ENCODE data around the gene KLK12. TPM values are rescaled to one million over a fixed set of nuclear protein-coding genes. Genes with fewer than 3 reads are reported as not detected.

KLK12 gene, protein sequence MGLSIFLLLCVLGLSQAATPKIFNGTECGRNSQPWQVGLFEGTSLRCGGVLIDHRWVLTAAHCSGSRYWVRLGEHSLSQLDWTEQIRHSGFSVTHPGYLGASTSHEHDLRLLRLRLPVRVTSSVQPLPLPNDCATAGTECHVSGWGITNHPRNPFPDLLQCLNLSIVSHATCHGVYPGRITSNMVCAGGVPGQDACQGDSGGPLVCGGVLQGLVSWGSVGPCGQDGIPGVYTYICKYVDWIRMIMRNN
- total RNA-seq: not detected

DNA sequence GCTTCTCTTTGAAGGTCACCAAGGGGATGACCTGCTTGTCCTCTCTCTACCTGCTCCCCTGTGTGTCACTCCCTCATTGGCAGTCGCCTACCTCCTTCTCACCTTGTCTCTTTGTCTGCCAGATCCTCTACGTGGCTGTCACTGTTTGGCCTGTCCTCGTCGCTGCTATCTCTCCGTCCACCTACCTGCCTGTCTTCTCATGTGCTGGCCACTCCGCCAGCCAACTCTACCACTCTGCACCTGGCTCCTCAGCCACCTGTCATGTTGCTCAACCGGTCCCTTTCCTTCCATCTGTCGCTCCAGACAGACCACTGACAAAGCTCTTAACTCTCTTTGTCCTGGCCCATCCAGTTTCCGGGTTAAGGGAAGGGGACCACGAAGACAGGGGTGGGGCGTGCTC is at the start of gene KLK12:
Gene KLK12, minus strand, starts transcription at position 299 of the 400 bp plus-strand sequence. CDS start 381 bp downstream, outside the sequence.
- Histone ChIP-seq H3K4me3 (no peak within 1 kb of the TSS), H3K36me3 (no peaks in the 10 kb centered on the region), H3K4me1 (no peaks in the 10 kb centered on the region), H3K27ac (no peak within 1 kb of the TSS), H3K9me3 (no peaks in the 10 kb centered on the region), H3K27me3 (no peaks in the 10 kb centered on the region)
- no peak for DNase-seq (ENCODE audit: low spot score in 2 of 2)
- TF ChIP-seq POLR2A (IDR thresholded peaks at IDR 0.05): no peak
- TF ChIP-seq, protein P1, sequence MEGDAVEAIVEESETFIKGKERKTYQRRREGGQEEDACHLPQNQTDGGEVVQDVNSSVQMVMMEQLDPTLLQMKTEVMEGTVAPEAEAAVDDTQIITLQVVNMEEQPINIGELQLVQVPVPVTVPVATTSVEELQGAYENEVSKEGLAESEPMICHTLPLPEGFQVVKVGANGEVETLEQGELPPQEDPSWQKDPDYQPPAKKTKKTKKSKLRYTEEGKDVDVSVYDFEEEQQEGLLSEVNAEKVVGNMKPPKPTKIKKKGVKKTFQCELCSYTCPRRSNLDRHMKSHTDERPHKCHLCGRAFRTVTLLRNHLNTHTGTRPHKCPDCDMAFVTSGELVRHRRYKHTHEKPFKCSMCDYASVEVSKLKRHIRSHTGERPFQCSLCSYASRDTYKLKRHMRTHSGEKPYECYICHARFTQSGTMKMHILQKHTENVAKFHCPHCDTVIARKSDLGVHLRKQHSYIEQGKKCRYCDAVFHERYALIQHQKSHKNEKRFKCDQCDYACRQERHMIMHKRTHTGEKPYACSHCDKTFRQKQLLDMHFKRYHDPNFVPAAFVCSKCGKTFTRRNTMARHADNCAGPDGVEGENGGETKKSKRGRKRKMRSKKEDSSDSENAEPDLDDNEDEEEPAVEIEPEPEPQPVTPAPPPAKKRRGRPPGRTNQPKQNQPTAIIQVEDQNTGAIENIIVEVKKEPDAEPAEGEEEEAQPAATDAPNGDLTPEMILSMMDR (IDR thresholded peaks at IDR 0.05): no peak
- TF ChIP-seq POLR2AphosphoS5 (IDR thresholded peaks at IDR 0.05): no peak
- intact Hi-C loops (cut with DNase I; ENCODE audit: low total_unique reads): no loop called here

DNA sequence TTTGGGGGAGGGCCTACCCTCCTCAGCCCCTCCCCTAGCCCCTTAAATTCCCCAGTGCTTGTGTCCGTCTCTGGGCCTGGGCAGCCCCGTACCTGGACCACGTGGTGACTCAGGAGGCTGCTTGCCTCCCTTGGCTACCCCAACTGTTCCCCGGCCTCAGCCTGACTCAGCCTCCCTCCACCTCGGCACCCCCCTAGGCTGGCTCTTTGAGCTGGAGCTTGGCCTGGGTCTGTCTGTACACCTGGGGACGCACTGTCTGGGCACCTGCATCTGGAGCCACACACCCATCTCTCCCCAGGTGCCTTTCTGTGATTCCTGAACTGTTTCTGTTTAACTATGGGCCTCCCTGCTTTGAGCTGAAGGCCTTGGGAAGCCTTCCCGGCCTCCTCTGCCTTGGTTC is 49.7 kb upstream of the KLK12 start:
- Histone ChIP-seq H3K9me3 (no peaks in the 10 kb centered on the region), H3K4me3 (no peak overlapping the region), H3K36me3 (no peaks in the 10 kb centered on the region), H3K27ac (no peak overlapping the region), H3K27me3 (no peaks in the 10 kb centered on the region), H3K4me1 (no peaks in the 10 kb centered on the region)
- intact Hi-C loops (cut with DNase I; ENCODE audit: low total_unique reads): no loop called here
- no peak for TF ChIP-seq POLR2AphosphoS5 (IDR thresholded peaks at IDR 0.05)
- DNase-seq (ENCODE audit: low spot score in 2 of 2): no peak

DNA sequence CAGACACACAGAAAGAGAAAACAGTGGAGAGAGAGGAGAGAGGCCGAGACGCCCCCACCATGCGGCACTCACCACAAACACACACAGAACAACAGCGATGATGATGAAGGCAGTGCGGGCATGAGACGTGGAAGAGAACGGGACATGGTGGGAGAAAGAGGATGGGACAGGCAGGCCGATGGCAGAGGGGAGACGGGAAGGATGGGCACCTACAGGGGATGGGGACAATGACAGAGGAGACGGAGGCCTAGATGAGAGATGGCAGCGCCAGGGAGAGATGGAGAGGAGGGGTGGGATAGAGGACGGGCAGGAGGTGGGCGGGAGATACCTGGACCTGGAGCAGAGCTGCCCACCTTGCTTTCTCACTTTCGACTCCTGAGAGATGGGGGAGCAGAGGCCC is 49.0 kb upstream of the KLK12 start:
- Histone ChIP-seq H3K36me3 (no peaks in the 10 kb centered on the region), H3K27me3 (no peaks in the 10 kb centered on the region), H3K27ac (no peak overlapping the region), H3K9me3 (no peaks in the 10 kb centered on the region), H3K4me1 (no peaks in the 10 kb centered on the region), H3K4me3 (no peak overlapping the region)
- intact Hi-C loops (cut with DNase I; ENCODE audit: low total_unique reads): no loop called here
- DNase-seq (ENCODE audit: low spot score in 2 of 2): no peak
- TF ChIP-seq POLR2AphosphoS5 (IDR thresholded peaks at IDR 0.05) (no peak), POLR2A (IDR thresholded peaks at IDR 0.05) (no peak)
- TF ChIP-seq, protein P1 (IDR thresholded peaks at IDR 0.05): no peak

DNA sequence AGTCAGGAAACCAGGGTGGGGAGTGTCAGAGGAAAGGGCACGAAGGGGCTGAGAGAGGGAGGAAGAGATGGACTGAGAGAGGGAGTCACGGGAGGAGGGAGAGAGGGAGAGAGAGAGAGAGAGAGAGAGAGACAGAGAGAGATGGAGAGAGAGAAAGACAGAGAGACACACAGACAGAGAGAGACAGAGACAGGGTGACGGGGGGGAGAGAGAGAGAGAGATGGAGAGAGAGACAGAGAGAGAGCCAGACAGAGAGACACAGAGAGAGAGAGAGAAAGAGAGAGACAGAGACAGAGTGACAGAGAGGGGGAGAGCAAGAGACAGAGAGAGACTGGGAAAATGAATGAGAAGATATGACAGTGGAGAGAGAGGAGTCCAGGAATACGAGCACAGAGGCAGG is 48.4 kb upstream of the KLK12 start:
- no peak for DNase-seq (ENCODE audit: low spot score in 2 of 2)

DNA sequence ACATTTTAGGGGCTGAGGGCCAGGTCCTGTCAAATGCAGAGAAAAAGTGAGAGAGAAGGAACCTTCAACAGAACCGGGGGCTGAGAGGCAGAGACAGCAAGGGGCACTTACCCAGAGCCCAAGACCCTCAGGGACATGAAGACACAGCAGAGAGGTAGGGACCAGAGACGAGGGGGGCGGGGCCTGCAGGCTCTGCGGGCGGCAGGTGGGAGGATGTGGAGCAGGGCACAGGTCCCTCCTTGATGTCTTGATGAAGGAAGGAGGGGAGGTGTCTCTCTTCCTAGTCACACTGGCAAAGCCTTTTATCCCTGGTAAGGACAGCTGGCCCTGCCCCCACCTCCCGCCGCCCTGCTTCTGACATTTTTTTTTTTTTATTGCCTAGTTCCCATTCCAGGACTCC is 47.8 kb upstream of the KLK12 start, which contains the start of gene KLK14:
Gene KLK14, minus strand, starts transcription at position 277 of the 400 bp plus-strand sequence. Its CDS starts 273 bp downstream, at position 4.
- Histone ChIP-seq H3K27ac (no peak within 1 kb of the TSS), H3K27me3 (no peaks in the 10 kb centered on the region), H3K4me3 (no peak within 1 kb of the TSS), H3K9me3 (no peaks in the 10 kb centered on the region), H3K4me1 (no peaks in the 10 kb centered on the region), H3K36me3 (no peaks in the 10 kb centered on the region)
- no peak for DNase-seq (ENCODE audit: low spot score in 2 of 2)
- intact Hi-C loops (cut with DNase I; ENCODE audit: low total_unique reads): no loop called here
- TF ChIP-seq POLR2AphosphoS5 (IDR thresholded peaks at IDR 0.05) (no peak), POLR2A (IDR thresholded peaks at IDR 0.05) (no peak)
- TF ChIP-seq, protein P1 (IDR thresholded peaks at IDR 0.05): no peak

More for the DNA sequence above, 48.4 kb upstream of the KLK12 start:
- Histone ChIP-seq H3K27me3 (no peaks in the 10 kb centered on the region), H3K9me3 (no peaks in the 10 kb centered on the region), H3K4me1 (no peaks in the 10 kb centered on the region), H3K36me3 (no peaks in the 10 kb centered on the region), H3K27ac (no peak overlapping the region), H3K4me3 (no peak overlapping the region)
- intact Hi-C loops (cut with DNase I; ENCODE audit: low total_unique reads): no loop called here
- TF ChIP-seq, protein P1 (IDR thresholded peaks at IDR 0.05): no peak
- TF ChIP-seq POLR2AphosphoS5 (IDR thresholded peaks at IDR 0.05) (no peak), POLR2A (IDR thresholded peaks at IDR 0.05) (no peak)
